ENCODE results near the gene ACYP2.
"Not testable (repeated sequence)": the region's sequence is repeated elsewhere in the genome, so short reads cannot be mapped to it uniquely, and the experiment has no call there.

The ACYP2 gene

GRCh38 chr2:54114936-54115283 is 505 bp upstream of the ACYP2 start:
- ChIA-PET CTCF (no interaction called here), POLR2A (interaction anchor here (1.3 kb wide), 1 partner anchor 137 kb away, joined by 3 read pairs; no protein-coding TSS in a partner anchor)
- DNase-seq (ENCODE audit: extremely low spot score): no peak
- TF ChIP-seq LEF1 (IDR thresholded peaks at IDR 0.05; ENCODE audit: borderline replicate concordance) (no peak), ELF4 (IDR thresholded peaks at IDR 0.05) (no peak), SUZ12 (IDR thresholded peaks at IDR 0.05) (no peak), HDGF (IDR thresholded peaks at IDR 0.05; ENCODE audit: borderline replicate concordance) (no peak), PKNOX1 (IDR thresholded peaks at IDR 0.05) (no peak), FOXA1 (IDR thresholded peaks at IDR 0.05) (no peak), NFRKB (IDR thresholded peaks at IDR 0.05) (no peak), SP1 (IDR thresholded peaks at IDR 0.05) (no peak)

- ChIA-PET CTCF (interaction anchor here (1.0 kb wide), 1 partner anchor 10 kb away, joined by 4 read pairs; no protein-coding TSS in a partner anchor), POLR2A (interaction anchor here (0.9 to 1.4 kb wide), 3 partner anchors 8 to 138 kb away, joined by 3 to 6 read pairs (median 3); no protein-coding TSS in a partner anchor)
- not testable (repeated sequence) for DNase-seq (ENCODE audit: extremely low spot score)
Measured at GRCh38 chr2:54116598-54116997, 1.2 kb downstream of the ACYP2 start.

- DNase-seq (ENCODE audit: extremely low spot score): no peak
- POLR2A ChIA-PET: no interaction called here
- CTCF ChIA-PET: no interaction called here
- no peak for TF ChIP-seq NFRKB (IDR thresholded peaks at IDR 0.05)
- TF ChIP-seq HDGF (IDR thresholded peaks at IDR 0.05; ENCODE audit: borderline replicate concordance): no peak
- no peak for TF ChIP-seq FOXA1 (IDR thresholded peaks at IDR 0.05)
- no peak for TF ChIP-seq CTBP1 (IDR thresholded peaks at IDR 0.05; ENCODE audit: borderline replicate concordance)
- TF ChIP-seq FOXM1 (IDR thresholded peaks at IDR 0.05; ENCODE audit: borderline replicate concordance): no peak
- TF ChIP-seq L3MBTL2 (conservative IDR thresholded peaks at IDR 0.05): no peak
- TF ChIP-seq SUZ12 (IDR thresholded peaks at IDR 0.05): no peak
- no peak for TF ChIP-seq ARNT (IDR thresholded peaks at IDR 0.05)
- no peak for TF ChIP-seq LEF1 (IDR thresholded peaks at IDR 0.05; ENCODE audit: borderline replicate concordance)
- TF ChIP-seq PKNOX1 (IDR thresholded peaks at IDR 0.05): no peak
- TF ChIP-seq BHLHE40 (IDR thresholded peaks at IDR 0.05; ENCODE audit: borderline replicate concordance): no peak
- no peak for TF ChIP-seq SP1 (IDR thresholded peaks at IDR 0.05)
- TF ChIP-seq ZNF384 (IDR thresholded peaks at IDR 0.05): no peak
- TF ChIP-seq TARDBP (IDR thresholded peaks at IDR 0.05): no peak
- TF ChIP-seq ELF4 (IDR thresholded peaks at IDR 0.05): no peak
- TF ChIP-seq FOXK2 (IDR thresholded peaks at IDR 0.05): no peak
Measured at GRCh38 chr2:54120950-54121349, 5.5 kb downstream of the ACYP2 start.

GRCh38 chr2:54122171-54122935 is 6.9 kb downstream of the ACYP2 start:
- DNase-seq (ENCODE audit: extremely low spot score): no peak
- POLR2A ChIA-PET: no interaction called here
- CTCF ChIA-PET: no interaction called here
- TF ChIP-seq LEF1 (IDR thresholded peaks at IDR 0.05; ENCODE audit: borderline replicate concordance) (no peak), BHLHE40 (IDR thresholded peaks at IDR 0.05; ENCODE audit: borderline replicate concordance) (no peak), SP1 (IDR thresholded peaks at IDR 0.05) (no peak), ARNT (IDR thresholded peaks at IDR 0.05) (no peak), HDGF (IDR thresholded peaks at IDR 0.05; ENCODE audit: borderline replicate concordance) (no peak), ZNF384 (IDR thresholded peaks at IDR 0.05) (no peak), FOXM1 (IDR thresholded peaks at IDR 0.05; ENCODE audit: borderline replicate concordance) (no peak), CTBP1 (IDR thresholded peaks at IDR 0.05; ENCODE audit: borderline replicate concordance) (no peak), TARDBP (IDR thresholded peaks at IDR 0.05) (no peak), NFRKB (IDR thresholded peaks at IDR 0.05) (no peak), L3MBTL2 (conservative IDR thresholded peaks at IDR 0.05) (no peak), FOXK2 (IDR thresholded peaks at IDR 0.05) (no peak), ELF4 (IDR thresholded peaks at IDR 0.05) (no peak), FOXA1 (IDR thresholded peaks at IDR 0.05) (no peak), SUZ12 (IDR thresholded peaks at IDR 0.05) (no peak), PKNOX1 (IDR thresholded peaks at IDR 0.05) (no peak)

GRCh38 chr2:54122939-54123338 is 7.5 kb downstream of the ACYP2 start:
- POLR2A ChIA-PET: no interaction called here
- DNase-seq (ENCODE audit: extremely low spot score): no peak

GRCh38 chr2:54127174-54127573 is 11.8 kb downstream of the ACYP2 start:
- DNase-seq (ENCODE audit: extremely low spot score); POLR2A ChIA-PET; CTCF ChIA-PET: not testable (repeated sequence)

More at GRCh38 chr2:54122939-54123338, 7.5 kb downstream of the ACYP2 start:
- TF ChIP-seq LEF1 (IDR thresholded peaks at IDR 0.05; ENCODE audit: borderline replicate concordance) (no peak), ARNT (IDR thresholded peaks at IDR 0.05) (no peak), ELF4 (IDR thresholded peaks at IDR 0.05) (no peak), NFRKB (IDR thresholded peaks at IDR 0.05) (no peak), TARDBP (IDR thresholded peaks at IDR 0.05) (no peak), L3MBTL2 (conservative IDR thresholded peaks at IDR 0.05) (no peak), FOXA1 (IDR thresholded peaks at IDR 0.05) (no peak), FOXM1 (IDR thresholded peaks at IDR 0.05; ENCODE audit: borderline replicate concordance) (no peak), HDGF (IDR thresholded peaks at IDR 0.05; ENCODE audit: borderline replicate concordance) (no peak), FOXK2 (IDR thresholded peaks at IDR 0.05) (no peak), BHLHE40 (IDR thresholded peaks at IDR 0.05; ENCODE audit: borderline replicate concordance) (no peak), SUZ12 (IDR thresholded peaks at IDR 0.05) (no peak), PKNOX1 (IDR thresholded peaks at IDR 0.05) (no peak), SP1 (IDR thresholded peaks at IDR 0.05) (no peak), ZNF384 (IDR thresholded peaks at IDR 0.05) (no peak)
- CTCF ChIA-PET: no interaction called here
